DND-41 (cell line): ENCODE measurements around the gene RXRB.

Experiments used
- EZH2 ChIP-seq: IDR thresholded peaks from 3 replicates; pipeline ENCODE4 v1.6.1; 2012; ENCODE audit warnings: borderline replicate concordance, low read depth, mild to moderate bottlenecking, moderate library complexity, low read length, inconsistent platforms; ENCODE audit not compliant: severe bottlenecking
- TF ChIP-seq, protein P1 (sequence below): IDR thresholded peaks from 2 replicates; pipeline ENCODE4 v1.5.1; 2012; ENCODE audit warnings: borderline replicate concordance, low read length, moderate library complexity, mild to moderate bottlenecking; ENCODE audit not compliant: poor library complexity, severe bottlenecking; ENCODE audit errors: extremely low read depth

DNA sequence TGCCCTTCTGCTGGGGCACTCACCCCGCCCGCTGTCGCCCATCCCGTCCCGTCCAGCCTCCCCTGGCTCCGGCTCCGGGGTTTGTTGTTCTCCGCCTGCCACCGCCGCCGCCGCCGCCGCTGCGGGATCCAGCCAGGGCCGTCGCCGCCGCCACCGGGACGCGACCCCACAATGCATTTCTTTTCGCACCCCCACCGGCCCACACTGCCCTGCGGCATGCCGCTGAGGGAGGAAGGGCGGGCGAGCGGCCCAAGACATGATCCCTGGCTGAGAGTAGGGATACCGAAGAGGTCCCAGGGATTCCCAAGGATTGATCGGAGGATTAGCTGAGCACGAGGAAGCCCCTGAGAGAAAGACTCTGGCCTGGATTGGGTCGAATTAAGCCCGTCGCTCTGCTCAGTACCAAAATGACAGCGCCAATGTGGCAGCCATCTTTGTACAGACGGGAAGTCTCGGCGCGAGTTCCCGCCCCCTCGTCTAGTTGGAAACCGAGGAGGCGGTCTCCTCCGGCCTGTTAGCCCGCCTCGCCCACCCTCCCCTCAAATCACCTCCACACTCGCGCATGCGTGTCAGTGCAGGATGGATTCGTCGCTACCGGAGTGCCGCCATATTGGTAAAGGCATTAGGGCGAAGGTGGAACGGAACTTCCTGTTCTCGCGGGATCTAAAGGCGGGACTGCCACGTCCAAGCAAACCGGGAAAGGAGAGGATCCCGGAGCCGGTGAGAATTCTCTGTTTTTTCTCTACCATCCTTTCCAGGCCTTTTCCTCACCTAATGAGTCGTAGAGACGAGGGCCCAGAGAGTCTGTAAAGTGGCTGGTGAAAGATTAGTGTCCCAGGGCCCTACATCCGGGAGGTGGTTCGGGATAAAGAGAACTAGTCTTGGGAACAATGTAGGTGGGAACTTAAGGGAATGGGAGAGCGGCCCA, at the start of gene RXRB, which contains the start of gene SLC39A7:
- TF ChIP-seq, protein P1, sequence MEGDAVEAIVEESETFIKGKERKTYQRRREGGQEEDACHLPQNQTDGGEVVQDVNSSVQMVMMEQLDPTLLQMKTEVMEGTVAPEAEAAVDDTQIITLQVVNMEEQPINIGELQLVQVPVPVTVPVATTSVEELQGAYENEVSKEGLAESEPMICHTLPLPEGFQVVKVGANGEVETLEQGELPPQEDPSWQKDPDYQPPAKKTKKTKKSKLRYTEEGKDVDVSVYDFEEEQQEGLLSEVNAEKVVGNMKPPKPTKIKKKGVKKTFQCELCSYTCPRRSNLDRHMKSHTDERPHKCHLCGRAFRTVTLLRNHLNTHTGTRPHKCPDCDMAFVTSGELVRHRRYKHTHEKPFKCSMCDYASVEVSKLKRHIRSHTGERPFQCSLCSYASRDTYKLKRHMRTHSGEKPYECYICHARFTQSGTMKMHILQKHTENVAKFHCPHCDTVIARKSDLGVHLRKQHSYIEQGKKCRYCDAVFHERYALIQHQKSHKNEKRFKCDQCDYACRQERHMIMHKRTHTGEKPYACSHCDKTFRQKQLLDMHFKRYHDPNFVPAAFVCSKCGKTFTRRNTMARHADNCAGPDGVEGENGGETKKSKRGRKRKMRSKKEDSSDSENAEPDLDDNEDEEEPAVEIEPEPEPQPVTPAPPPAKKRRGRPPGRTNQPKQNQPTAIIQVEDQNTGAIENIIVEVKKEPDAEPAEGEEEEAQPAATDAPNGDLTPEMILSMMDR = no peak
- TF ChIP-seq EZH2 = no peak
